Measurements from ENCODE around the gene ISY1.
"Not testable (repeated sequence)": the region's sequence is repeated elsewhere in the genome, so short reads cannot be mapped to it uniquely, and the experiment has no call there.

Gene ISY1

GRCh38 chr3:129173206-129173605 is 12.3 kb upstream of the ISY1 start:
- no peak for TF ChIP-seq CTCF (IDR thresholded peaks at IDR 0.05; ENCODE audit: control extremely low read depth, extremely low read depth, low read depth, missing control alignments)

DNA sequence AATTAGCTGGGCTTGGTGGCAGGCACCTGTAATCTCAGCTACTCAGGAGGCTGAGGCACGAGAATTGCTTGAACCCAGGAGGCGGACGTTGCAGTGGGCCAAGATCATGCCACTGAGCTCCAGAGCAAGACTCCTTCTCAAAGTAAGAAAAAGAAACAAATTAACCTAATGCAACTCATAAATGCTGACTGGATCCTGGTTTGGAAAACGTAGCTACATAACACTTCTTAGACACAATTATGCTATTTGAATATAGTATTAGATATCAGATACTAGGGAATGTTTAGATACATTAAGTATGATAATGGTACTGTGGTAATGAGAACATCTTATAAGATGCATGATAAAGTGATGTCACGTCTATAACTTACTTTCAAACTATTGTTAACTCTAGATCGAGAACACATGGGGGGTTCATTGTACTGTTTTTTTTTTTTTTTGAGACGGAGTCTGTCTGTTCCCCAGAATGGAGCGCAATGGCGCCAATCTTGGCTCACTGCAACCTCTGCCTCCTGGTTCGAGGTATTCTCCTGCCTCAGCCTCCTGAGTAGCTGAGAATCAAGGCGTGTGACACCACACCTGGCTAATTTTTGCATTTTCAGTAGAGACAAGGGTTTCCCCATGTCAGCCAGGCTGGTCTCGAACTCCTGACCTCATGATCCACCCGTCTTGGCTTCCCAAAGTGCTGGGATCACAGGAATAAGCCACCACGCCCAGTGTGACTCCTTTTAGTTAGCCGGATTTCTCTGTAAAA is 5.9 kb upstream of the ISY1 start:
- no peak for DNase-seq (ENCODE audit: extremely low spot score)
- ChIA-PET CTCF (interaction anchor here (1.8 kb wide), 1 partner anchor 12 kb away, joined by 5 read pairs; no protein-coding TSS in a partner anchor), POLR2A (no interaction called here)
- TF ChIP-seq CTCF (IDR thresholded peaks at IDR 0.05; ENCODE audit: control extremely low read depth, extremely low read depth, low read depth, missing control alignments) = no peak

More at GRCh38 chr3:129173206-129173605, 12.3 kb upstream of the ISY1 start:
- ChIA-PET POLR2A (no interaction called here), CTCF (interaction anchor here (3.4 kb wide), 1 partner anchor 11 kb away, joined by 18 read pairs; no protein-coding TSS in a partner anchor)
- no peak for DNase-seq (ENCODE audit: extremely low spot score)

DNA sequence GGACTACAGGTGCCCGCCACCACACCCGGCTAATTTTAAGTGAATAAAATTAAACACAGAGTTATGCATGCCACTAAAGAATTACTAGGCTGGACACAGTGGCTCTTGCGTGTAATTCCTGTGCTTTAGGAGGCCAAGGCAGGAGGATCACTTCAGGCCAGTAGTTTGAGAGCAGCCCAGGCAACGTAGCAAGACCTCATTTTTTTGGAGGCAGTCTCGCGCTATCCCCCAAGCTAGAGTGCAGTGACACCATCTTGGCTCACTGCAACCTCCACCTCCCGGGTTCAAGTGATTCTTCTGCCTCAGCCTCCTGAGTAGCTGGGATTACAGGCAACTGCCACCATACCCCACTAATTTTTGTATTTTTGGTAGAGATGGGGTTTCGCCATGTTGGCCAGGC is 4.7 kb upstream of the ISY1 start:
- POLR2A ChIA-PET; DNase-seq (ENCODE audit: extremely low spot score); CTCF ChIA-PET: not testable (repeated sequence)

DNA sequence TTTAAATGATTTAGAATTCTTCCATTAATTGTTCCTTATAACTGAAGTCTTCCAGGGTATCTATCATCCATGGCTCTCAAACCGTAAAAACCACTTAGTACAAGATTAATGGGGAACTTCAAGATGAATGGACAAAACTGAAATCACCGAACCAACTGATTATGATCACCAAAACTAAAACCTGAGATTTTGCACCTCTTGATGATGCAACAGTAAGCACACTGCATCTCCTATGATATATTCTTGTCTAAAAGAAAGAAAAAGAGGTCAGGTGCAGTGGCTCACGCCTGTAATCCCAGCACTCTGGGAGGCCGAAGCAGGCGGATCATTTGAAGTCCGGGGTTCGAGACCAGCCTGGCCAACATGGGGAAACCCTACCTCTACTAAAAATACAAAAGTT is 3.6 kb upstream of the ISY1 start:
- CTCF ChIA-PET = interaction anchor here (1.0 to 3.9 kb wide), 3 partner anchors 81 to 194 kb away, joined by 3 to 29 read pairs (median 3); no protein-coding TSS in a partner anchor

DNA sequence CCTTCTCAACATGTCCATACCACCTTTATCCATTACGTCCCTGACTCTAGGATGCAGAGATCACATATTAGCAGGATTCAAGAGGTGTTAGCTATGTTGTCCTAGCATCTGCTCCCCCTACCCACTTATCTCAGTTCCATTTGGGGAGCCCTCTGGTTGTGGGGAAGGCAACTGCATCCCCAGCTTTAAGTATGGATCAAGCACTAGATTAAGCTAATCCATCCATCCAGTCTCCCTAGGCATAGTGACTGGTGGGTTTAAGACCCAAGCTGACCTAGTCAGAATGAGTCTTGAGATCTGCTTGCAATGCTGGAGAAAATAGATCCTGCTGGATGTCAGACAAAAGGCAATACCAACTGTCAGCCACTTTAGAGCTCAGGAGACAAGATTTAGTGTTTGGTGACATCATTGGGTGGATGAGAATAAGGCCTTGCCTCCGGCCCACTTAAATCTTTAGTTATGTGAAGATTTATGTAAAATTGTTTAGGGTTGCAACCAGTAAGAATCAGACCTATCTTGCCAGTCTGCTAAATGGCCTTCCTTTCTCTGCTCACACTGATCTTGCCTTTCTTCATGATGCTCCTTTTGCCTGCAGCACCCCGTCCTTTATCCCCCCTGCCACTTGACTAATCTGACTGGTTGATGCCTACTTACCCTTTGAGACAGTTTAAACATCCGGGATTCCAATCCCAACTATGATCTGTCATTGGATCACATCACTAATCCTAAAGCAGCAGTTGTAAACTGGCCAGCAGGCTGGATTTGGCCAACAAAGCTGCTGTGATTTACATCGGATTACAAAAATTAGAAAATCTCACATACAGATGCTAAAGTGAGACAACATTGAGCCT is 2.1 kb upstream of the ISY1 start:
- peak; percentile 14 for TF ChIP-seq CTCF (IDR thresholded peaks at IDR 0.05; ENCODE audit: control extremely low read depth, extremely low read depth, low read depth, missing control alignments)
- POLR2A ChIA-PET = interaction anchor here (0.7 to 1.4 kb wide), 2 partner anchors 18 to 23 kb away, joined by 3 read pairs; no protein-coding TSS in a partner anchor
- CTCF ChIA-PET = interaction anchor here (0.7 to 3.9 kb wide), 19 partner anchors 9 to 263 kb away, joined by 3 to 29 read pairs (median 4); partner anchors contain the start of gene COPG1
- no peak for DNase-seq (ENCODE audit: extremely low spot score)

More for the DNA sequence above, 3.6 kb upstream of the ISY1 start:
- TF ChIP-seq CTCF (IDR thresholded peaks at IDR 0.05; ENCODE audit: control extremely low read depth, extremely low read depth, low read depth, missing control alignments) = no peak
- POLR2A ChIA-PET = interaction anchor here (0.6 kb wide), 2 partner anchors 82 to 544 kb away, joined by 3 to 4 read pairs; no protein-coding TSS in a partner anchor
- no peak for DNase-seq (ENCODE audit: extremely low spot score)

DNA sequence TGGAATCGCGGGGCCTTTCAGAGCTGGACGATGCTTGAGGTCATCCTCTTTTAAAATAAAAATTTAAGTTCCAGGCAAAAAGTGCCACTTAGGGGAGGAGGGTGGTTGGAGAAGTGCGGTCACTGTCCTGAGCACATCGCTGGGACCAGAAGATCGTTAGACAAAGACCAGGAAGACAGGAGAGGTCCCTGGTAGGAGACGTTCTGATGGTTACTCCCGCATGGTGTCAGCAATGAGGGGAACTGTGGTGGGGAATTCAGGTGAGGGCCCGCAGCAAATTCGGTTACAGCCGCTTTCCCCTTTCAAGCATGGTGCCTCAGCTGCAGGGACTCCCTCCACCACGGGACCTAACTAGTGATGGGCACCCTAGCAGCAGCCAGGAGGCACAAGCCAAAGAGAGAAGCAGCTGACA is 1.0 kb upstream of the ISY1 start:
- POLR2A ChIA-PET = interaction anchor here (0.5 to 1.5 kb wide), 6 partner anchors 15 to 157 kb away, joined by 3 read pairs; partner anchors contain the start of gene RAB43
- no peak for DNase-seq (ENCODE audit: extremely low spot score)
- CTCF ChIA-PET = interaction anchor here (1.0 to 3.9 kb wide), 19 partner anchors 10 to 264 kb away, joined by 3 to 29 read pairs (median 5); partner anchors contain the start of genes COPG1 and RAB43
- no peak for TF ChIP-seq CTCF (IDR thresholded peaks at IDR 0.05; ENCODE audit: control extremely low read depth, extremely low read depth, low read depth, missing control alignments)
